ENCODE data around the gene PLCG1. TPM values are rescaled to one million over a fixed set of nuclear protein-coding genes. Genes with fewer than 3 reads are reported as not detected.

The PLCG1 gene
- polyA plus RNA-seq, 6 donors from 2014 or later = 1.6 to 18.1 (median 8.0) TPM

- peaks cover 0 to 3% (median 2%) of the 10 kb centered on the region in 3 donors for H3K4me1 Mint-ChIP-seq
- ATAC-seq (ENCODE audit: low read depth in 2 of 2) (no peak), DNase-seq (no peak)
- H3K27ac Mint-ChIP-seq = peak overlapping the region in 4 of 6 donors; percentile 6 to 90 (median 78)
- H3K27me3 Mint-ChIP-seq = peaks cover 0 to 10% (median 0%) of the 10 kb centered on the region in 3 donors
- no peaks in the 10 kb centered on the region for H3K9me3 Mint-ChIP-seq
- no peaks in the 10 kb centered on the region for H3K36me3 Mint-ChIP-seq
- no peak overlapping the region for H3K4me3 Mint-ChIP-seq
These were observed 38.5 kb downstream of the PLCG1 start for GRCh38 chr20:41175727-41176330.

- Mint-ChIP-seq H3K36me3 (no peaks in the 10 kb centered on the region), H3K9me3 (no peaks in the 10 kb centered on the region), H3K4me3 (no peak overlapping the region), H3K27ac (peak overlapping the region in 5 of 6 donors; percentile 6 to 93 (median 69)), H3K4me1 (peaks cover 0 to 3% (median 2%) of the 10 kb centered on the region in 3 donors), H3K27me3 (peaks cover 0 to 1% (median 0%) of the 10 kb centered on the region in 3 donors)
- DNase-seq = no peak
- ATAC-seq (ENCODE audit: low read depth in 2 of 2) = no peak
These were observed 39.6 kb downstream of the PLCG1 start for GRCh38 chr20:41176711-41177552.

- DNase-seq (no peak), ATAC-seq (ENCODE audit: low read depth in 2 of 2) (no peak)
- Mint-ChIP-seq H3K36me3 (no peaks in the 10 kb centered on the region), H3K4me3 (no peak overlapping the region), H3K27ac (peak overlapping the region in 3 of 6 donors; percentile 47 to 59 (median 47)), H3K27me3 (no peaks in the 10 kb centered on the region), H3K4me1 (peaks cover 0 to 3% (median 2%) of the 10 kb centered on the region in 3 donors), H3K9me3 (no peaks in the 10 kb centered on the region)
These were observed 40.3 kb downstream of the PLCG1 start for GRCh38 chr20:41177636-41178035.

- H3K4me1 Mint-ChIP-seq = peaks cover 0 to 3% (median 0%) of the 10 kb centered on the region in 3 donors
- H3K27ac Mint-ChIP-seq = peak overlapping the region in 2 of 6 donors; percentile 36 to 59
- ATAC-seq (ENCODE audit: low read depth in 2 of 2) = no peak
- no peak for DNase-seq
- no peaks in the 10 kb centered on the region for H3K27me3 Mint-ChIP-seq
- H3K36me3 Mint-ChIP-seq = no peaks in the 10 kb centered on the region
- H3K4me3 Mint-ChIP-seq = no peak overlapping the region
- no peaks in the 10 kb centered on the region for H3K9me3 Mint-ChIP-seq
These were observed 41.2 kb downstream of the PLCG1 start for GRCh38 chr20:41178495-41178894.

- no peak for DNase-seq
- H3K9me3 Mint-ChIP-seq = no peaks in the 10 kb centered on the region
- no peaks in the 10 kb centered on the region for H3K36me3 Mint-ChIP-seq
- H3K4me1 Mint-ChIP-seq = peaks cover 0 to 3% (median 0%) of the 10 kb centered on the region in 3 donors
- no peaks in the 10 kb centered on the region for H3K27me3 Mint-ChIP-seq
- peak overlapping the region in 3 of 6 donors; percentile 9 to 59 (median 36) for H3K27ac Mint-ChIP-seq
- no peak overlapping the region for H3K4me3 Mint-ChIP-seq
- no peak for ATAC-seq (ENCODE audit: low read depth in 2 of 2)
These were observed 41.6 kb downstream of the PLCG1 start for GRCh38 chr20:41178904-41179432.

- DNase-seq (no peak), ATAC-seq (ENCODE audit: low read depth in 2 of 2) (no peak)
- Mint-ChIP-seq H3K4me1 (peaks cover 0 to 3% (median 0%) of the 10 kb centered on the region in 3 donors), H3K27ac (peak overlapping the region in 3 of 6 donors; percentile 20 to 32 (median 28)), H3K9me3 (no peaks in the 10 kb centered on the region), H3K27me3 (no peaks in the 10 kb centered on the region), H3K4me3 (no peak overlapping the region), H3K36me3 (peaks cover 6 to 9% of the 10 kb centered on the region in 2 donors)
These were observed 42.6 kb downstream of the PLCG1 start for GRCh38 chr20:41179961-41180360.

GRCh38 chr20:41180599-41181333 is 43.4 kb downstream of the PLCG1 start:
- no peak for DNase-seq
- no peaks in the 10 kb centered on the region for H3K27me3 Mint-ChIP-seq
- ATAC-seq (ENCODE audit: low read depth in 2 of 2) = no peak
- H3K4me3 Mint-ChIP-seq = no peak overlapping the region
- H3K4me1 Mint-ChIP-seq = peaks cover 0 to 3% (median 0%) of the 10 kb centered on the region in 3 donors
- no peaks in the 10 kb centered on the region for H3K9me3 Mint-ChIP-seq
- peak overlapping the region in 2 of 6 donors; percentile 28 to 67 for H3K27ac Mint-ChIP-seq
- H3K36me3 Mint-ChIP-seq = peaks cover 9 to 15% of the 10 kb centered on the region in 2 donors

- H3K9me3 Mint-ChIP-seq = no peaks in the 10 kb centered on the region
- no peaks in the 10 kb centered on the region for H3K27me3 Mint-ChIP-seq
- DNase-seq (no peak), ATAC-seq (ENCODE audit: low read depth in 2 of 2) (no peak)
- peaks cover 0 to 3% (median 0%) of the 10 kb centered on the region in 3 donors for H3K4me1 Mint-ChIP-seq
- H3K27ac Mint-ChIP-seq = peak overlapping the region in 2 of 6 donors; percentile 24 to 86
- H3K4me3 Mint-ChIP-seq = no peak overlapping the region
- H3K36me3 Mint-ChIP-seq = peaks cover 9 to 15% of the 10 kb centered on the region in 2 donors
These were observed 44.2 kb downstream of the PLCG1 start for GRCh38 chr20:41181567-41181966.

- Mint-ChIP-seq H3K4me1 (peaks cover 0 to 3% (median 0%) of the 10 kb centered on the region in 3 donors), H3K27me3 (no peaks in the 10 kb centered on the region), H3K27ac (peak overlapping the region in 2 of 6 donors; percentile 26 to 50), H3K9me3 (peaks cover 0 to 2% (median 0%) of the 10 kb centered on the region in 7 donors), H3K4me3 (no peak overlapping the region), H3K36me3 (peaks cover 9 to 15% of the 10 kb centered on the region in 2 donors)
- no peak for DNase-seq
- ATAC-seq (ENCODE audit: low read depth in 2 of 2) = no peak
These were observed 45.2 kb downstream of the PLCG1 start for GRCh38 chr20:41182296-41183212.

- H3K27ac Mint-ChIP-seq = no peak overlapping the region
These were observed 46.0 kb downstream of the PLCG1 start for GRCh38 chr20:41183391-41183790.

GRCh38 chr20:41183831-41184230 is 46.5 kb downstream of the PLCG1 start:
- ATAC-seq (ENCODE audit: low read depth in 2 of 2) (no peak), DNase-seq (no peak)
- Mint-ChIP-seq H3K9me3 (peaks cover 0 to 8% (median 1%) of the 10 kb centered on the region in 7 donors), H3K27ac (no peak overlapping the region), H3K4me3 (no peak overlapping the region), H3K4me1 (peaks cover 0 to 1% (median 0%) of the 10 kb centered on the region in 3 donors), H3K27me3 (no peaks in the 10 kb centered on the region), H3K36me3 (peaks cover 12 to 15% of the 10 kb centered on the region in 2 donors)

More at GRCh38 chr20:41183391-41183790, 46.0 kb downstream of the PLCG1 start:
- no peak for ATAC-seq (ENCODE audit: low read depth in 2 of 2)
- Mint-ChIP-seq H3K4me1 (peaks cover 0 to 3% (median 0%) of the 10 kb centered on the region in 3 donors), H3K9me3 (peaks cover 0 to 8% (median 0%) of the 10 kb centered on the region in 7 donors), H3K36me3 (peaks cover 9 to 15% of the 10 kb centered on the region in 2 donors), H3K27me3 (no peaks in the 10 kb centered on the region), H3K4me3 (no peak overlapping the region)
- no peak for DNase-seq

Measured in naive B cell (primary cell).